Measurements from ENCODE around the gene C2CD2.

Gene C2CD2

GRCh38 chr21:41843584-41843983, 110.2 kb downstream of the C2CD2 start:
- in situ Hi-C loops (cut with HindIII; ENCODE audit: low sequenced_read_pairs) = no loop called here
- DNase-seq (ENCODE audit: low read depth, low spot score) = no peak
- TF ChIP-seq, protein P1, sequence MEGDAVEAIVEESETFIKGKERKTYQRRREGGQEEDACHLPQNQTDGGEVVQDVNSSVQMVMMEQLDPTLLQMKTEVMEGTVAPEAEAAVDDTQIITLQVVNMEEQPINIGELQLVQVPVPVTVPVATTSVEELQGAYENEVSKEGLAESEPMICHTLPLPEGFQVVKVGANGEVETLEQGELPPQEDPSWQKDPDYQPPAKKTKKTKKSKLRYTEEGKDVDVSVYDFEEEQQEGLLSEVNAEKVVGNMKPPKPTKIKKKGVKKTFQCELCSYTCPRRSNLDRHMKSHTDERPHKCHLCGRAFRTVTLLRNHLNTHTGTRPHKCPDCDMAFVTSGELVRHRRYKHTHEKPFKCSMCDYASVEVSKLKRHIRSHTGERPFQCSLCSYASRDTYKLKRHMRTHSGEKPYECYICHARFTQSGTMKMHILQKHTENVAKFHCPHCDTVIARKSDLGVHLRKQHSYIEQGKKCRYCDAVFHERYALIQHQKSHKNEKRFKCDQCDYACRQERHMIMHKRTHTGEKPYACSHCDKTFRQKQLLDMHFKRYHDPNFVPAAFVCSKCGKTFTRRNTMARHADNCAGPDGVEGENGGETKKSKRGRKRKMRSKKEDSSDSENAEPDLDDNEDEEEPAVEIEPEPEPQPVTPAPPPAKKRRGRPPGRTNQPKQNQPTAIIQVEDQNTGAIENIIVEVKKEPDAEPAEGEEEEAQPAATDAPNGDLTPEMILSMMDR (IDR thresholded peaks at IDR 0.05; ENCODE audit: low read depth, low read length) = no peak
- no peak overlapping the region for H3K4me3 ChIP-seq (ENCODE audit: low read depth, low read length)

DNA sequence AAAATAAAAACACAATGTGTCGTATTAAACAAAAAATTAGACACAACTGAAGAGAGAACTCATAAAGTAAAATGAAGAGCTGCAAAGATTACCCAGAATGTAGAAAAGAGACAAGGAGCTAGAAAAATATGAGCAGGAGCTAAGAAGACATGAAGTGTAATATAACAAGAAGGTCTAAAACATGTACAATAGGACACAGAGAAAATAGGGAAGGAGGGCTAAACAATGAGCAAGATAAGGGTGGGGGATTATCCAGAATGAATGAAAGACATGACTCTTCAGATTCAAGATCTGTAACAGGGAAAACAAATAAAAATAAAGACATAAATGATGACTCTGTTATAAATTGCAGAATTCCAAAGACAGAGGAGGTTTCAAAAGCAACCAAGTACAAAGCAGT, 112.9 kb downstream of the C2CD2 start:
- TF ChIP-seq, protein P1 (IDR thresholded peaks at IDR 0.05; ENCODE audit: low read depth, low read length) = no peak
- H3K4me3 ChIP-seq (ENCODE audit: low read depth, low read length) = no peak overlapping the region
- DNase-seq (ENCODE audit: low read depth, low spot score) = no peak
- in situ Hi-C loops (cut with HindIII; ENCODE audit: low sequenced_read_pairs) = no loop called here

DNA sequence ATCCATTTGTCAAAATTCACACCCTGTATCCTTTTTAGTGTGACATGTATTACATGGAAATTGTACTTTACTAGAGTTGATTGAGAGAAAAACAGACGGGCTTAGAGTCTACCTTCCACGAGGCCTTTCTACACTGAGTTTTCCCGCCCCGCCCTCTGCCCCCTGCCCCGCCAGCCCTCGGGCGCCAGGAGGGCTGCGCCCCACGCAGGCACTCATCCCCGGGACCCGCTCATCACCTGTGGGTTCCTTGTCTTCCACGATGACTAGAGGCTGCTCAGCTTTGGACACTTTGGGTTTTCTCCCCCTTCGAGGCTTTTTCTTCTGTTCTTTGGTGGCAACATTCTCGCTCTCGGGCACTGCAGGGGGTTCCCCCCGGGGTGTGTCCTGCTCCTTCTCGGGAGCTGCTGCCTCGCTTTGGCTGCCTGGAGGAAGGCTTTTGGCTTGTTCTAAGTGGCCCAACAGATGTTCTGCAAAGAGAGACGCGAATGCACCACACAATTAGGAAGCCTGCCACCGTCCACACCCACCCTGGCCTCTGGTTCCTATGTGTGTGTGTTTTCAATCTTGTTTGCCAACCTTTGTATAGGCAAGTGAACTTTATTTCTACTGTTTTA, 114.3 kb downstream of the C2CD2 start:
- H3K4me3 ChIP-seq (ENCODE audit: low read depth, low read length) = no peak overlapping the region
- in situ Hi-C loops (cut with HindIII; ENCODE audit: low sequenced_read_pairs) = no loop called here
- TF ChIP-seq, protein P1 (IDR thresholded peaks at IDR 0.05; ENCODE audit: low read depth, low read length) = no peak
- no peak for DNase-seq (ENCODE audit: low read depth, low spot score)

GRCh38 chr21:41837756-41838297, 116.0 kb downstream of the C2CD2 start:
- in situ Hi-C loops (cut with HindIII; ENCODE audit: low sequenced_read_pairs) = no loop called here
- DNase-seq (ENCODE audit: low read depth, low spot score) = no peak
- TF ChIP-seq, protein P1 (IDR thresholded peaks at IDR 0.05; ENCODE audit: low read depth, low read length) = no peak
- H3K4me3 ChIP-seq (ENCODE audit: low read depth, low read length) = no peak overlapping the region

DNA sequence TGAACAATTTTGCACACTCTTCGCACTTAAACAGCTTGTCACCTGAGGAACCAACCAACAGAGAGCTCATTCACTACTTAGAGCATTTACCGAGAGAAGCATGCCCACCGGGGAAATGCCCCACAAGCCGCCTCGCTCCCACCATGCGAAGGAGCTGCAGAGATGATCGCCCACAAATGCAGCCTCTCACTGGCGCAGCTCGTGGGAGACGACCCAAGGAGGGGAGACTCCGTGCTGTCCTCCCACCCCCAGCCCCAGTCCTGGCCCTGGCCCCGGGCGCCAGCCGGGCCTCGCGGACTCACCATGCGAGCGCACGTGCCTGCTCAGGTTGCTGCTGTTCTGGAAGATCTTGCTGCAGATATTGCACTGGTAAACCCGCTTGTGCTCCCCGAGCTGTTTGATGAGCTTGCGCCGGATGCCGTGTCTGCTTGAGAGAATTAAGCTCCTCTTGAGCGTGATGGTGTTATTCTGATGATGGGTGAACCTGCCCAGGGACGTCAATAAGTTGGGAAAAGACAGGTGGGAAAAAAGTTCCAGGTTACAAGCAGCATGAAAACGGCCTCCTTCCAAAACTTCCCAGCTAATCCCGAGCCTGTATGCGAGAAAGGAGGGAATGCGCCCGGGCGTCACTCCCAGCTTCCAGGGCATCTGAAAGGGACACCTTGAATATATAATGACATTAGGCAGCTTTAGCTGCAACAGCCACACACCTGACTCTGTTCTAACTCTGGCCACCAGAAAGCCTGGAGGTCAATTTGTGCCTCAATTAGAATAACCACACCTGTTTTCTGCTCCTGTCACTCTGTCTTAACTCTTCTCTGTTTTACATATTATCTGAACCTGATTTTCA, 117.4 kb downstream of the C2CD2 start:
- no peak for DNase-seq (ENCODE audit: low read depth, low spot score)
- TF ChIP-seq, protein P1 (IDR thresholded peaks at IDR 0.05; ENCODE audit: low read depth, low read length) = no peak
- H3K4me3 ChIP-seq (ENCODE audit: low read depth, low read length) = no peak overlapping the region
- in situ Hi-C loops (cut with HindIII; ENCODE audit: low sequenced_read_pairs) = no loop called here

DNA sequence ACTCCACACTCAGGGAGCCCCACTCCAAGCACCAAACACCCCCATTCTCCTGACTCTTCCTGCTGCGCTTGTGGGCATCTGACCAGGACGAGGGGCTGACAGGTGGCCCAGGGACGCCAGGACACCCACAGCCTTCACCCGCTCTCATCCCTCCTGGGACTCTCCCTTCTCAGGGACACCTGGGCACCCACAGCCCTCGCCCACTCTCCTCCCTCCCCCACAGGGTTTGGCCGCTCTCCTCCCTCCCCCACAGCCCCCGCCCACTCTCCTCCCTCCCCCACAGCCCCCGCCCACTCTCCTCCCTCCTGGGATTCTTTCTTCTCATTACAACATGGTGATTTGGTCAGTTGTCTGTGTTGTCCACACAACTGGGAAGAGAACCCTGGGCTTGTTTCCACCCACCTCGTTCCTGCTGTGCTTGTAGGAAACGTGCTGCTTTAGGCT, 118.1 kb downstream of the C2CD2 start:
- TF ChIP-seq, protein P1 (IDR thresholded peaks at IDR 0.05; ENCODE audit: low read depth, low read length) = no peak
- H3K4me3 ChIP-seq (ENCODE audit: low read depth, low read length) = no peak overlapping the region
- in situ Hi-C loops (cut with HindIII; ENCODE audit: low sequenced_read_pairs) = no loop called here
- no peak for DNase-seq (ENCODE audit: low read depth, low spot score)
